ENCODE results near the gene SRCAP.

The SRCAP gene

GRCh38 chr16:30659507-30660423, 39.2 kb upstream of the SRCAP start:
- TF ChIP-seq CTCF (IDR thresholded peaks at IDR 0.05; ENCODE audit: insufficient read depth, low read depth, low read length, missing control alignments): peak; percentile 17
- DNase-seq (ENCODE audit: low read depth): peak; percentile 42
- H3K4me3 ChIP-seq (ENCODE audit: low read length): peak overlapping the region; percentile 90

DNA sequence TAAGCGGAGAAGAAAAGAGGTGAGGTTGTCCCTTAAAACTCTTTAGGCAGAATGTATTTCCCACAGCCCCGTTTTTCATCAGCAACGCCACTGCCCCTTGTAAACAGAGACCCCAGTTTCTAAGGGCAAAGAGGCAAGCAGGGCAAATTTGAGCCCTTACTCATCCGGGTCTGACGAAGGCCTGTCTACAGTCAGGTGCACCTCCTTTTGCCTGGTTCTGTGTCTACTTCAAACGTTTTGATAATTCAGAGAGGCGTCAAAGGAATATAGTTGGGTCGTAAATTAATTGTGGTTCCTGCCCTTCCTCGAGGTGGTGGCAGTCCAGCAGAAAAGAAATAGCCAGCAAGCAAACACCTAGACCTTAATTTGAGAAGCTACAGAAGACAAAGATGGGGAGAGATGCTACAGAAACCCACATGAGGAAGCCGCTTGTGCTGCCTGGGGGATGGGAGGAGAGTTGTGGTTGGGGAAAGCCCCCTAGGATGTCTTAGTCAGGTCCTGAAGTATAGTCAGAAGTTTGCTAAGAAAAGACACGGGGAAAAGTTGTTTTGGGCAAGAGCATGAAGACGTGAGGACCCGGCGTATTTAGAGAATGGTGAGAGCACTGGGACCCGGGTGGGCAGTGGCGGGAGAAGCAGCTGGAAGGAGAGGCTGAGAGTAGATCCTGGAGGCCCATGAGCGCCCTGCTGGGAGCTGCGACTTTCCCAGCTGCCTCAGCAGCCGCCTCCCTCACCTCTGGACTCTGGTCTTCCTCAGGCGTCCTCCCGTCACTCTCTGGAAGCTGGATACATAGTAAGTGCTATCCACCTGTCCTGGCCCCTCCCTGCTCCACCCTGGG, 38.3 kb upstream of the SRCAP start:
- peak; percentile 49 for DNase-seq (ENCODE audit: low read depth)
- no peak for TF ChIP-seq CTCF (IDR thresholded peaks at IDR 0.05; ENCODE audit: insufficient read depth, low read depth, low read length, missing control alignments)

GRCh38 chr16:30662449-30662848, 36.5 kb upstream of the SRCAP start:
- no peak overlapping the region for H3K4me3 ChIP-seq (ENCODE audit: low read length)
- no peak for TF ChIP-seq CTCF (IDR thresholded peaks at IDR 0.05; ENCODE audit: insufficient read depth, low read depth, low read length, missing control alignments)
- no peak for DNase-seq (ENCODE audit: low read depth)

More for the DNA sequence above, 38.3 kb upstream of the SRCAP start:
- peak overlapping the region; percentile 90 for H3K4me3 ChIP-seq (ENCODE audit: low read length)

GRCh38 chr16:30663038-30663437, 35.9 kb upstream of the SRCAP start:
- no peak overlapping the region for H3K4me3 ChIP-seq (ENCODE audit: low read length)
- TF ChIP-seq CTCF (IDR thresholded peaks at IDR 0.05; ENCODE audit: insufficient read depth, low read depth, low read length, missing control alignments): no peak
- no peak for DNase-seq (ENCODE audit: low read depth)

DNA sequence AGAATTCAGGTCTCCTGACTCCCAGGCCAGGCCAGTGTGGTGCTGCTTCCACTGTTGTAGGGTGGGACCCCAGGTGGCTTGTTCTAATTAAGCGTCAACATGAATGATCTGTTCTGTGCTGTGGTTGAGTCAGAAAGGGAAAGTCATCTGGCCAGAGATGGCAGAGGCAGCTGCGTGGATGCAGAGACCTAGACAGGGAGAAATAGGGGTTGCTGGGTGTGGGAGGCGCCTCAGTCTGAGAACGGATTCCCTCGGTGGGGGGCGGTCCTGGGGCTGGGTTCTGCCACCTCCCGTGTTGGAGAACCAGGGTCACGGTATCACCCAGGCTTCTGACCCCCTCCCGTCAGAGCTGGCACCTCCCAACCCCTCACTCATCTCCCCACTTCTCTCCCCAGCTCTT, 35.2 kb upstream of the SRCAP start:
- DNase-seq (ENCODE audit: low read depth): no peak
- TF ChIP-seq CTCF (IDR thresholded peaks at IDR 0.05; ENCODE audit: insufficient read depth, low read depth, low read length, missing control alignments): no peak
- no peak overlapping the region for H3K4me3 ChIP-seq (ENCODE audit: low read length)

- TF ChIP-seq CTCF (IDR thresholded peaks at IDR 0.05; ENCODE audit: insufficient read depth, low read depth, low read length, missing control alignments): no peak
- no peak overlapping the region for H3K4me3 ChIP-seq (ENCODE audit: low read length)
- DNase-seq (ENCODE audit: low read depth): no peak
Observed at GRCh38 chr16:30664616-30665109, 34.3 kb upstream of the SRCAP start.

Measured in epithelial cell of esophagus (primary cell).